ENCODE results near the gene ING3. TPM values are rescaled to one million over a fixed set of nuclear protein-coding genes. Genes with fewer than 3 reads are reported as not detected.

Gene ING3
- total RNA-seq, 1 donor from 2014 or later = 14.0 TPM

- no peak overlapping the region for H3K4me3 ChIP-seq
- peaks cover 41% of the 10 kb centered on the region for H3K4me1 ChIP-seq
- no peaks in the 10 kb centered on the region for H3K36me3 ChIP-seq
- DNase-seq (ENCODE audit: extremely low spot score in 2 of 2) = no peak
- intact Hi-C loops (cut with DNase I) = no loop called here
- TF ChIP-seq CTCF (IDR thresholded peaks at IDR 0.05) (no peak), POLR2AphosphoS5 (IDR thresholded peaks at IDR 0.05; ENCODE audit: insufficient read depth in 1 of 2, low read depth in 1 of 2) (no peak), POLR2A (IDR thresholded peaks at IDR 0.05) (no peak)
- H3K9me3 ChIP-seq = no peaks in the 10 kb centered on the region
- H3K27ac ChIP-seq = peak overlapping the region; percentile 6
- H3K27me3 ChIP-seq = no peaks in the 10 kb centered on the region
Observed at GRCh38 chr7:120994512-120995410, 44.2 kb downstream of the ING3 start.

- H3K36me3 ChIP-seq = no peaks in the 10 kb centered on the region
- H3K9me3 ChIP-seq = no peaks in the 10 kb centered on the region
- no peaks in the 10 kb centered on the region for H3K27me3 ChIP-seq
- H3K4me3 ChIP-seq = no peak overlapping the region
- DNase-seq (ENCODE audit: extremely low spot score in 2 of 2) = no peak
- intact Hi-C loops (cut with DNase I) = no loop called here
- peak overlapping the region; percentile 6 for H3K27ac ChIP-seq
- peaks cover 41% of the 10 kb centered on the region for H3K4me1 ChIP-seq
- TF ChIP-seq CTCF (IDR thresholded peaks at IDR 0.05) = no peak
- no peak for TF ChIP-seq POLR2A (IDR thresholded peaks at IDR 0.05)
- no peak for TF ChIP-seq POLR2AphosphoS5 (IDR thresholded peaks at IDR 0.05; ENCODE audit: insufficient read depth in 1 of 2, low read depth in 1 of 2)
Observed at GRCh38 chr7:120995654-120996053, 45.1 kb downstream of the ING3 start.

- intact Hi-C loops (cut with DNase I) = no loop called here
- no peaks in the 10 kb centered on the region for H3K36me3 ChIP-seq
- no peaks in the 10 kb centered on the region for H3K9me3 ChIP-seq
- H3K4me1 ChIP-seq = peaks cover 41% of the 10 kb centered on the region
- no peak for TF ChIP-seq POLR2A (IDR thresholded peaks at IDR 0.05)
- peak in 1 of 2 donors; percentile 45 for TF ChIP-seq POLR2AphosphoS5 (IDR thresholded peaks at IDR 0.05; ENCODE audit: insufficient read depth in 1 of 2, low read depth in 1 of 2)
- no peak for TF ChIP-seq CTCF (IDR thresholded peaks at IDR 0.05)
- DNase-seq (ENCODE audit: extremely low spot score in 2 of 2) = no peak
- H3K27me3 ChIP-seq = no peaks in the 10 kb centered on the region
- H3K4me3 ChIP-seq = no peak overlapping the region
- H3K27ac ChIP-seq = peak overlapping the region; percentile 6
Observed at GRCh38 chr7:120996333-120996987, 45.9 kb downstream of the ING3 start.

- Histone ChIP-seq H3K27me3 (no peaks in the 10 kb centered on the region), H3K9me3 (no peaks in the 10 kb centered on the region), H3K4me1 (peaks cover 44% of the 10 kb centered on the region), H3K27ac (no peak overlapping the region), H3K36me3 (no peaks in the 10 kb centered on the region), H3K4me3 (no peak overlapping the region)
- no peak for TF ChIP-seq POLR2A (IDR thresholded peaks at IDR 0.05)
- no peak for TF ChIP-seq CTCF (IDR thresholded peaks at IDR 0.05)
- TF ChIP-seq POLR2AphosphoS5 (IDR thresholded peaks at IDR 0.05; ENCODE audit: insufficient read depth in 1 of 2, low read depth in 1 of 2) = no peak
- intact Hi-C loops (cut with DNase I) = no loop called here
- no peak for DNase-seq (ENCODE audit: extremely low spot score in 2 of 2)
Observed at GRCh38 chr7:120996988-120997345, 46.4 kb downstream of the ING3 start.

All from vagina (tissue), 2 donors.